Muscle of back (tissue), 10 donors: Measurements from ENCODE around the gene NOBOX. TPM values are rescaled to one million over a fixed set of nuclear protein-coding genes. Genes with fewer than 3 reads are reported as not detected.

Experiments
- polyA plus RNA-seq, 10 donors: library from polyadenylated mRNA; unstranded; fragments of 120-200 nt; gene quantifications; one replicate each; pipeline ENCODE4 v1.2.1, GENCODE V29; 2013; ENCODE audit not compliant: insufficient read length in 10 of 10

Gene NOBOX
- polyA plus RNA-seq, 10 donors = 0.23 to 0.50 TPM; not detected in 8

Other genes with a start within 250 kb of the NOBOX start
- 1 to 10 TPM in 3 of 10 donors, under 1 TPM in 5, not detected in 2; 0.59 to 1.9 (median 0.75) TPM for gene CTAGE4, start 220.2 kb downstream of the NOBOX start, polyA plus RNA-seq
- 1 to 10 TPM in 9 of 10 donors, under 1 TPM in 1; 0.72 to 3.1 (median 1.9) TPM for gene ARHGEF35, start 207.9 kb downstream of the NOBOX start, polyA plus RNA-seq
- gene OR2A42, start 164.1 kb downstream of the NOBOX start, polyA plus RNA-seq = under 1 TPM; 0.19 to 0.85 (median 0.37) TPM
- gene OR2A7, start 138.9 kb downstream of the NOBOX start, polyA plus RNA-seq = 1 to 10 TPM in 7 of 10 donors, under 1 TPM in 3; 0.20 to 2.7 (median 1.5) TPM
- 1 to 10 TPM in 3 of 10 donors, under 1 TPM in 5, not detected in 2; 0.11 to 1.6 (median 0.75) TPM for gene CTAGE8, start 134.4 kb downstream of the NOBOX start, polyA plus RNA-seq
- gene OR2A1, start 91.3 kb downstream of the NOBOX start, polyA plus RNA-seq = under 1 TPM; 0.19 to 0.63 (median 0.39) TPM
- gene ARHGEF5, start 48.3 kb downstream of the NOBOX start, polyA plus RNA-seq = 1 to 10 TPM; 1.6 to 5.5 (median 2.4) TPM